Uterus (tissue), 4 donors: Measurements from ENCODE around the gene DIAPH2. TPM values are rescaled to one million over a fixed set of nuclear protein-coding genes. Genes with fewer than 3 reads are reported as not detected.

Source experiments
- DNase-seq, 2 donors: peaks; one replicate each; pipeline ENCODE4 v3.0.0-alpha.2; 2019 to 2020
- H3K27ac ChIP-seq, 2 donors: fragments of 200-600 bp; sonication (generic); 1 replicate in 1 of 2; 2 replicates in 1 of 2; pipeline ENCODE4 v1.5.1; 2016 to 2018
- H3K27me3 ChIP-seq, 2 donors: fragments of 200-600 bp; sonication (generic); one replicate each; pipeline ENCODE4 v1.5.1; 2018 to 2019; ENCODE audit warnings: control low read depth in 1 of 2
- H3K36me3 ChIP-seq, 2 donors: fragments of 200-600 bp; sonication (generic); one replicate each; pipeline ENCODE4 v1.5.1; 2019; ENCODE audit warnings: control low read depth in 1 of 2
- H3K4me1 ChIP-seq, 2 donors: fragments of 200-600 bp; sonication (generic); one replicate each; pipeline ENCODE4 v1.5.1; 2018 to 2019; ENCODE audit warnings: control low read depth in 1 of 2
- H3K4me3 ChIP-seq, 2 donors: fragments of 200-600 bp; sonication (generic); 1 replicate in 1 of 2; 2 replicates in 1 of 2; pipeline ENCODE4 v1.5.1; 2018 to 2019; ENCODE audit warnings: mild to moderate bottlenecking in 1 of 2
- H3K9me3 ChIP-seq, 2 donors: fragments of 200-600 bp; sonication (generic); one replicate each; pipeline ENCODE4 v1.5.1; 2019; ENCODE audit warnings: control low read depth in 1 of 2
- POLR2A ChIP-seq, 2 donors: fragments of 450-650 bp; IDR thresholded peaks; one replicate each; pipeline ENCODE4 v1.6.1; 2016; ENCODE audit warnings: antibody characterized with exemption in 2 of 2, mild to moderate bottlenecking in 1 of 2, moderate library complexity in 1 of 2
- intact Hi-C: fragments of 100-400 bp; cut with DNase I; formaldehyde crosslinking; loops from one replicate; pipeline ENCODE4 v1.15.1; 2023; ENCODE audit warnings: low total_unique reads
- total RNA-seq, 4 donors: library from RNA; depleted of rRNA in 3 of 4; stranded (reverse); fragments of >200 nt in 3 of 4; gene quantifications; one replicate each; pipeline versions ENCODE4 v1.1.0 to v1.2.4, GENCODE V29; 2014 to 2023
- TF ChIP-seq, protein P1 (sequence below), 4 experiments: fragments of 200-600 bp in 2 of 4; fragments of 450-650 bp in 2 of 4; sonication (generic) in 2 of 4; IDR thresholded peaks; one replicate each; pipeline ENCODE4 v1.5.1; 2016 to 2019; ENCODE audit warnings: antibody characterized with exemption in 4 of 4, mild to moderate bottlenecking in 2 of 4, moderate library complexity in 1 of 4
- donor health status: DM: yes; HTN: yes; CAD: no.

Gene DIAPH2
- total RNA-seq, 4 donors from 2014 or later, result 16.7 to 41.5 (median 30.3) TPM

DNA sequence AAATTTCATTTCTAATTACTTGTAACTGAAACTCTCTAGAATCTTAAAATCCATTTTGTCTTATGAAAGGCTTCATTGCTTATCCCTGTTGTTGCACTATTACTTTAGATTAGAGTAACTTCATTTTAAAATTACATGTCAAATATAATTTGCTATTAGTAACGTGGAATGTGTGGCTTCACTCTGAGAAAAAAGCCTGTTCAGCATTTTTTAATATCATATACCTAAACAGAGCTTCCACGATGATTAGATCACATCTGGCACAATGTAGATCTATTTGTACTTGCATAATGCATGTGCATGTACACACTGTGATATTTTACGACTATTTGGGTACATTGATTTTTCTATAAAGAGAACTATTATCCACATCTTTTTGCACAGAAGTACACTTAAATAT, 847.2 kb downstream of the DIAPH2 start:
- no peak for DNase-seq
- Histone ChIP-seq H3K4me3 (no peak overlapping the region), H3K27ac (no peak overlapping the region), H3K9me3 (no peaks in the 10 kb centered on the region), H3K4me1 (no peaks in the 10 kb centered on the region), H3K27me3 (no peaks in the 10 kb centered on the region), H3K36me3 (no peaks in the 10 kb centered on the region)
- TF ChIP-seq, protein P1, sequence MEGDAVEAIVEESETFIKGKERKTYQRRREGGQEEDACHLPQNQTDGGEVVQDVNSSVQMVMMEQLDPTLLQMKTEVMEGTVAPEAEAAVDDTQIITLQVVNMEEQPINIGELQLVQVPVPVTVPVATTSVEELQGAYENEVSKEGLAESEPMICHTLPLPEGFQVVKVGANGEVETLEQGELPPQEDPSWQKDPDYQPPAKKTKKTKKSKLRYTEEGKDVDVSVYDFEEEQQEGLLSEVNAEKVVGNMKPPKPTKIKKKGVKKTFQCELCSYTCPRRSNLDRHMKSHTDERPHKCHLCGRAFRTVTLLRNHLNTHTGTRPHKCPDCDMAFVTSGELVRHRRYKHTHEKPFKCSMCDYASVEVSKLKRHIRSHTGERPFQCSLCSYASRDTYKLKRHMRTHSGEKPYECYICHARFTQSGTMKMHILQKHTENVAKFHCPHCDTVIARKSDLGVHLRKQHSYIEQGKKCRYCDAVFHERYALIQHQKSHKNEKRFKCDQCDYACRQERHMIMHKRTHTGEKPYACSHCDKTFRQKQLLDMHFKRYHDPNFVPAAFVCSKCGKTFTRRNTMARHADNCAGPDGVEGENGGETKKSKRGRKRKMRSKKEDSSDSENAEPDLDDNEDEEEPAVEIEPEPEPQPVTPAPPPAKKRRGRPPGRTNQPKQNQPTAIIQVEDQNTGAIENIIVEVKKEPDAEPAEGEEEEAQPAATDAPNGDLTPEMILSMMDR (IDR thresholded peaks at IDR 0.05), result no peak
- TF ChIP-seq POLR2A (IDR thresholded peaks at IDR 0.05), result no peak
- intact Hi-C loops, result no loop called here

DNA sequence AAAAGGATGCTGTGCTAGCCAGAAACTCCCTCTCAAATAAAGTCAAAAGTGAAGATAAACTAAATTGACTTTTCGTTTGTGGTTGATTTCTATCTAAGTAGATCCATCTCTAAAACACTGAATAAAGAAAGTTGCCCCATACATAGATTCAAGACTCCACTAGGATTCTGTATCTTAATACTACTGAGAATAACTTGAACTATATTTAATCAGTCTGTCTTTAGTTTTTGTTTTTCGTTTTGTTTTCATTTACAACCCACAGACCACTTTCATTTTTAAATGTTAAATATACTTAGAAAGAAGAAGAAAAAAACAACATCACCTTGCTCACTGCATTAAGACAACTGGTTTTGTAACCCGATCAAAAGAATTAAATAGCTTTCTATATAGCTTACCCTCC, 854.1 kb downstream of the DIAPH2 start:
- intact Hi-C loops, result no loop called here
- no peaks in the 10 kb centered on the region for H3K27me3 ChIP-seq
- no peak for TF ChIP-seq POLR2A (IDR thresholded peaks at IDR 0.05)
- TF ChIP-seq, protein P1 (IDR thresholded peaks at IDR 0.05), result no peak

DNA sequence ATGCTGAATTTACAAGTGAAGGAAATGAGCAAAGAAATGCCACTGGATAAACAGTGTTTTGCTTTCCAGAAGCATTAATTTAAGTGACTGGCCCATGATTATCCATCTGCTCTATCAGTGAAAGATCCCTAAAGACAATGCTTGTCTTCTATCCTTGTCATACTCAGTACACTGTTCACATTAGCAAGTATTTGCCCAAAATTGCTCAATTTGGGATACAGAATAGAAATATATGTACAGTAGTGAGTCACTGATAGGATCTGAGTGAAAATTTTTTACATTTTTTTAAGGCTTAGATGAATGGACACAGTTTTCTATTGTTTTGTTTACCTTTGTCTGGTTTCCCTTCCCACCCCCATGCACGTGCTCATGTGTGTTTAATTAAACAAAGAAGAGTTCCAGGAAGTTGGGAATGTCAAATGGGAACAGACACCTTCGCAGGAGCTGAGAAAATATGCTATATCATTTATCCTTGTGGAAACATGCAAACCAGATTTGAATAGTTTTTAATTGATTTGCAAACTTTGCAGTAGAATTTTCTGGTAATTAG, 855.4 kb downstream of the DIAPH2 start:
- no peaks in the 10 kb centered on the region for H3K36me3 ChIP-seq
- intact Hi-C loops, result no loop called here
- H3K27me3 ChIP-seq, result no peaks in the 10 kb centered on the region
- TF ChIP-seq, protein P1 (IDR thresholded peaks at IDR 0.05), result no peak
- H3K27ac ChIP-seq, result no peak overlapping the region
- H3K4me3 ChIP-seq, result no peak overlapping the region
- H3K9me3 ChIP-seq, result no peaks in the 10 kb centered on the region
- no peaks in the 10 kb centered on the region for H3K4me1 ChIP-seq
- DNase-seq, result no peak

More for the DNA sequence above, 854.1 kb downstream of the DIAPH2 start:
- no peaks in the 10 kb centered on the region for H3K9me3 ChIP-seq
- no peak overlapping the region for H3K4me3 ChIP-seq
- no peaks in the 10 kb centered on the region for H3K36me3 ChIP-seq
- no peaks in the 10 kb centered on the region for H3K4me1 ChIP-seq
- H3K27ac ChIP-seq, result no peak overlapping the region
- no peak for DNase-seq

DNA sequence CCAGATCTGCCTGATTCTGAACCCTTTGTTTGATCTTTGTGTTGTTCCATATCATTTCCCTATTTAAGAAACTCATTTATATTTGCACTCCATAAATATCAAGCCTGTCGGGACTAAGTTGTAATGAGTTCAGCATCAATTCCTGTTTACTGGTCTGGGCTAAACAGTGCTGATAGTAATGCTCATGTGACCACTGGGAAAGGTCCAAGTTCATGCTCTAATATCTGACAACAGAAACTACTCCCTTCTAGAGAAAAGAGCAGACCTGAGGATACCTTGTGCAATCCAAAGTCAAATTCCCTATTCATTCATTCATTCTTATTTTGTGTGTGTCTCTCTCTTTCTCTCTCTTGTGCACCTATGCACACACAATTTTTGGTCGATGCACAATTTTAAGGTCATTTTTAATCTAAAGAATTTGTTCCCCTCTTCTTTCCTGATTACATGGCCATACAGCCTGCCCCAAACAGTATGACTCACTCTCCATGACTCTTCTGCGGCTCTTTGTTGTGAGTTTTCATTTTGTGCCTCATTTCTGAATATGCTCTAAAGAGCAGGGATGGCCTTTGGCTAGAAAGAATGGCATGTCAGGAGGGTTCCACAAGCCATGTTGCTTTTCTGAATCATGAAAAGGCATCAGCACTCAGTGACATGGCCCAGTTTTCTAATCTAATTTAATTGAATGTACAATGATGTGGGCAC, 863.4 kb downstream of the DIAPH2 start:
- H3K36me3 ChIP-seq, result no peaks in the 10 kb centered on the region
- intact Hi-C loops, result no loop called here
- TF ChIP-seq POLR2A (IDR thresholded peaks at IDR 0.05), result no peak
- TF ChIP-seq, protein P1 (IDR thresholded peaks at IDR 0.05), result no peak
- no peaks in the 10 kb centered on the region for H3K9me3 ChIP-seq
- no peaks in the 10 kb centered on the region for H3K4me1 ChIP-seq
- H3K4me3 ChIP-seq, result no peak overlapping the region
- no peaks in the 10 kb centered on the region for H3K27me3 ChIP-seq
- H3K27ac ChIP-seq, result no peak overlapping the region
- DNase-seq, result no peak

DNA sequence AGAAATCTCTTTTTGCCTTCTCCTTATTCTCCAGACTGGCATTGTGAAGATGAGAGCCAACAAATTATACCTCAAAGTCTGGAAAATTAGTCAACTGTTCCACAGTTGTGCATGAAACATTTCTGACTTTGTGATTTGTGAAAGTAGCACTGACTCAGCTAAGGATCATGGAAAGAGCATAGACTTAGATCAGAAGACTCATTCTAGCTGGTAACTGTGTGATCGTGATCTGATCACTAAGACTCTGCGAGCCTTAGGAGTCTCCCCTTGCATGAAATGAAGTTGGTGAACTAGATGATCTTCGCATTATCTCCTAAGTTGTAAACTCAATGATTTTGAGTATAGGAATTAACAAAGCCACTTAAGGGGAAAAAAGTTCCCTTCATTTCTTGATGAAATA, 867.2 kb downstream of the DIAPH2 start:
- Histone ChIP-seq H3K4me3 (no peak overlapping the region), H3K4me1 (no peaks in the 10 kb centered on the region), H3K36me3 (no peaks in the 10 kb centered on the region), H3K27me3 (no peaks in the 10 kb centered on the region), H3K9me3 (no peaks in the 10 kb centered on the region), H3K27ac (no peak overlapping the region)
- DNase-seq, result no peak
- no peak for TF ChIP-seq POLR2A (IDR thresholded peaks at IDR 0.05)
- TF ChIP-seq, protein P1 (IDR thresholded peaks at IDR 0.05), result no peak
- intact Hi-C loops, result no loop called here
